HL-60/S4 treated with retinoic acid at 250 ng/mL for 4 days and 3 days (cell line): Measurements from ENCODE around the gene DOK7.

Source experiments
- in situ Hi-C: fragments of 300-500 bp; cut with MboI; formaldehyde crosslinking; loops from 2 replicates; pipeline ENCODE4 v1.7.0; 2022; ENCODE audit warnings: low sequenced_read_pairs

DOK7 gene

DNA sequence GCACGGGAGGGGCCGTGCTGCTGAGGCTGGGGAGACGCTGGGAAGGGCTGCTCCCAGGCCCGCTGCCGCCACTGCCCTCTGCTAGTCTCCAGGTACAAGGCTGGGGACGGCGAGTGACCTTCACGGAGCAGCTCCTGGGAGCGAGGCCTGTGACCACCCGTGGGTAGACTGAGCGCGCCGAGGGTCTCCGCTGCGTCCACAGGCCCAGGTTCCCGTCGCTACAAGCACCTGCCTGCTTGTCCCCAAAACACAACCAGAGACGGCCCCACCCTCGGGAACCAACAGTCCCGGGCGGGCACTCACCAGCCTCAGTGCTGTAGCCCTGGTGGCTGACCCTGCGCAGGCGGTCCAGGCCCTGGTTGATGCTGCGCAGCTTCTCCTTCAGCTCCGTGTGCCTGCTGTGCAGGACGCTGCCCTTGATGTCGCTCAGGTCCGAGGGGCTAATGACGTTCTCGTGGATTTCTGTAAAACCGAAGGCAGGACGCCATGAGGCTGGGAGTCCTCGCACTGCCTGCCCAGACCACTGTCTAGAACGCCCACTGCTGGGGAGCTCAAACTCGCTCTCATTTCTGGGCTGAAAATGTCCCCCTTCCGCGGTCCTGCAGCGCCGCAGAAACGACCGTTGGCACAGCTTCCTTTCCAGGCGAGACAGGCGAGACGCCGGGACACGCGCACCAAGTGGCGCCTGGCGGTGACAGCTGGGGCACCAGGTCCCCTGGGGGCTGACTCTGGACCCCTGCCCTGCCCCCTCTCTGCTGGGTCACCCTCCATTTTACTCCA is 54.8 kb downstream of the DOK7 start:
- in situ Hi-C loops: no loop called here

DNA sequence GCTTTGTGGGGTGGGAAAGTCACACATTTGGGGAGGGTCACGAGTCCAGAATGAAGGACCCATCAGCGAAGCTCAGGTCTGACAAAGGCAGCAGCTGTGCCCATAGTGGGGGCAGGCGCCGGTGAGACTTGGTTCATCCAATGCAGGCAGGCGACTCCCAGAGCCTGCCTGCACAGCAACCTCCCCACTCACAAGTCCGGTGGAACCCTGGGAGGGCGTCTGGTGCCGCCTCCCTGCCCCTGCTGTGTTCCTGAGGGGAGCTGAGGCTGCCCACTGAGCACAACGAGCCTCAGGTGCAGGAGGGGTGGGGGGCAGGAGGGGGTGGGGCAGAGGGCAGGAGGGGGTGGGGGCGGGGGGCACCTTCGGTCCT is 55.4 kb downstream of the DOK7 start:
- in situ Hi-C loops: no loop called here

GRCh38 chr4:3518941-3519340 is 55.8 kb downstream of the DOK7 start:
- in situ Hi-C loops: no loop called here

DNA sequence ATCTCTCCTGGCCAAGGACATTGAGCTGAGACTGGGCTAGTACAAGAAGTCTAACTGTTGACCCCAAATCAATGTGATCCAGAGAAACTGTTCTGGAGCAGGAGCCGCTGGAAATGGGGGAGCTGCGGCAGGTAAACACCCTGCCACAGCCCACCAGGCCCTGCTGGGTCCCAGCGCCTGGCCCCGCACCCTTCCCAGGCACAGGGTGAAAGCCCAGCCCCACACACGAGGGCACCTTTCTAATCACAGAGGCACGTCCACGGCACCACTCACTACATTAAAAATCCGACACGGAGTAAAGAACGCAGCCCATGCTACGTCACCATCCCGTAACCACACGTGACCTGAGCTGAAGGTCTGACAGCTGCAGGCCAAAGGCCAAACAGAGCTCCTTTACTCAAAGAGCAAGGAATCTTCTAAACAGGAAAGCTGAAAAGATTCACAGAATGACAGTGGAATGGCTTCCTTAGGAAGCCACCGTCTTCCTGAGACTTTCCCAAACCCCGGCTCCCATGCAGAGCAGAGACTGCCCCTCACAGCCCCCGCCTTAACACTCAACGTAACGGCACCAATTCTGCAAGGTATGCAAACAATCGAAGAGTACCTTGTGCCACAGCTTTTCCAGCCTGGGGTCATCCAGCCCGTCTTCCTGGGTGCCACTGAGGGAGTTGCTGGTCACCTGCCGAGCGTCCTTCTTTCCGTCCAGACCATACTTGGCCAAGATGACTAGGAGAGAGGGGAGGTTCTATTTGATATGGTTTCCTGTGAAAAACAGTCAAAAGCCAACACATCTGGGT is 56.6 kb downstream of the DOK7 start:
- in situ Hi-C loops: no loop called here

- in situ Hi-C loops: no loop called here
Observed at GRCh38 chr4:3520276-3520675, 57.2 kb downstream of the DOK7 start.

- in situ Hi-C loops: no loop called here
Observed at GRCh38 chr4:3520796-3521600, 57.9 kb downstream of the DOK7 start.

GRCh38 chr4:3521621-3522325 is 58.7 kb downstream of the DOK7 start:
- in situ Hi-C loops: no loop called here

- in situ Hi-C loops: no loop called here
Observed at GRCh38 chr4:3522326-3522640, 59.2 kb downstream of the DOK7 start.

DNA sequence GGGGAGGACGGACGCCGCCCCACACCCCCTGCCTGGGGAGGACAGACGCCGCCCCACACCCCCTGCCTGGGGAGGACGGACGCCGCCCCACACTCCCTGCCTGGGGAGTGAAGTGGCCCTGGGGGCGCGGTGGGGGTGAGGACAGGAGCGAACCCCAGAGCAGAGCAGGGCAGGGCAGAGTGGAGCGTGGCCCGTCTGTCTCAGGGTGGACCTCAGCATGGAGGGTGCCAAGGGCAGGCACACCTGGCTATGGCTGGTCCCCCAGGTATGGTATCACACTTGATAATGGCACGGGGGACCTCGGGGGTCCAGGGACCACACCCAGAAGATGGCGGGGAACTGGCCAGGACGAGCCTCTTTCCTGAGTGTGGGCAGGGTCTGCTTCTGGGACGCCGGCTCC is 59.5 kb downstream of the DOK7 start:
- in situ Hi-C loops: no loop called here

DNA sequence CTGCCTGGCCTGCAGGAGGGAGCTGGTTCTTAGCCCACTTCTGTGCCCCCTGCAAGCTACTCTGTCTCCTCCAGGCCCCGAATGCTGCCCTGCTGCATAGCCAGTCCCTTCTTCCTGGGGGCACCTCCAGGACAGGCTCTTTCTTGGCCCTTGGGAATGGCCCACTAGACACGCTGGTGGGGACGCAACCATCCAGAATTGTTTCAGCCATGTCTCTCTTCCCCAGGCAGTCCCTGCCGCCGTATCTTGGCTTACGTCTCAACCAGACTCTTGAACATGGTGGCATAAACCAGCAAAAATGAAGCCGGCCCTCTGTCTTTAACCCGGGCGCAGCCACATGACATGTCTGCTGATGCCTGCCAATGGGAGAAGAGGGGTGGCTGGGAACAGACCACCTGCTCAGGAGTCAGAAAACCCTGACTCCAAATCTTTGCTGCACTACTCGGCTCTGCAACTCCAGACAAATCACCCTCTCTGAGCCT is 60.1 kb downstream of the DOK7 start:
- in situ Hi-C loops: no loop called here

- in situ Hi-C loops: no loop called here
Observed at GRCh38 chr4:3523628-3524221, 60.6 kb downstream of the DOK7 start.

DNA sequence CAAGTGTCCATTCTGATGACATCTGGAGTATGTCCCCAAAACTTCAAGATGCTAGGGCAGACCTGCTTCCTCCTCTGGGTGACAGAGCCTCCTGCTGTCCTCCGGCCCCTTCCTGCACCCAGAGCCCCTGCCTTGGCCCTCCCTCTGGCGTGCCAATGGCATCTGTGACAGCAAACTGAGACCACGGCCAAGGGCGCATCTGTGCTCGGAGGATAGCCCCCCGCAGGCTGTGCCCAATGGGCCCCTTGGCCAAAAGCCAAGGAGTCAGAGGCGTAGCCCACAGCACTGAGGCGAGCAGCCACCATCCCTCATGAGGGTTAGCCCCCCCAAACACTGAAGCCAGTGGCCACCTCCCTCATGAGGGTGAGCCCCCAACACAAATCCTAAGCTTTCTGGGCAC is 61.2 kb downstream of the DOK7 start:
- in situ Hi-C loops: no loop called here

DNA sequence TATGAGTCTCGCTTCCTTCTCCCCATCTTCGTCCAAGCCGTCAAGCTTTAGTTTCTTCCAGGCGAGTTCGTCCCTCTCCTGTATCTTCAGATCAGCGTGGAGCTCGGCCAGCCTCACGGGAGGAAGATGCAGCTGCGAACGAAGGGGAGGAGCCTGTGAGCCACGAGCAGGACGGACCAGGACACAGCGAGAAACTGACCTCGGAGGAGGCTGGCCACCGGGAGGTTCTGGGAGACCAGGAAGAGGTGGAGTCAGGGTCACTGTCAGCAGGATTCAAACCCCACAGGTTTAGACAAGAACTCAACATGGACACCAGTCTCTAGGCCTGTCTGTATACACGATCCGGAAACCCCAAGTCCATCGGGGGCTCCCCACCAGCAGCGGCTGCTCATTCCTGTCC is 61.8 kb downstream of the DOK7 start:
- in situ Hi-C loops: no loop called here

- in situ Hi-C loops: no loop called here
Observed at GRCh38 chr4:3525532-3526430, 62.7 kb downstream of the DOK7 start.

GRCh38 chr4:3526456-3526855 is 63.4 kb downstream of the DOK7 start:
- in situ Hi-C loops: no loop called here

- in situ Hi-C loops: no loop called here
Observed at GRCh38 chr4:3527101-3527913, 64.2 kb downstream of the DOK7 start.

- in situ Hi-C loops: no loop called here
Observed at GRCh38 chr4:3527914-3528876, 65.1 kb downstream of the DOK7 start.

GRCh38 chr4:3529363-3529762 is 66.3 kb downstream of the DOK7 start:
- in situ Hi-C loops: no loop called here
